Esophagus squamous epithelium (tissue), 4 donors: ENCODE results near the gene SRPRB.

Experiments
- CTCF ChIP-seq, 6 experiments: fragments of 450-650 bp in 4 of 6; fragments of 200-600 bp in 2 of 6; sonication (generic) in 2 of 6; IDR thresholded peaks; one replicate each; pipeline ENCODE4 v1.5.1; 2016 to 2019; ENCODE audit warnings: antibody characterized with exemption in 6 of 6, mild to moderate bottlenecking in 4 of 6, moderate library complexity in 4 of 6
- POLR2A ChIP-seq, 4 donors: fragments of 450-650 bp; IDR thresholded peaks; one replicate each; pipeline ENCODE4 v1.6.1; 2017; ENCODE audit warnings: antibody characterized with exemption in 4 of 4, mild to moderate bottlenecking in 4 of 4, moderate library complexity in 3 of 4

- TF ChIP-seq CTCF (IDR thresholded peaks at IDR 0.05) = no peak
- TF ChIP-seq POLR2A (IDR thresholded peaks at IDR 0.05) = no peak
These were observed 17.6 kb upstream of the SRPRB start for GRCh38 chr3:133788024-133788423.
